Renal cortex interstitium (tissue), 11 donors: ENCODE data around the gene OSTC. TPM values are rescaled to one million over a fixed set of nuclear protein-coding genes. Genes with fewer than 3 reads are reported as not detected.
A peak's percentile ranks its signal among the peaks of the same experiment; 100 is the strongest.

Experiments used
- DNase-seq, 11 donors: peaks; one replicate each; pipeline ENCODE4 v3.0.0-alpha.2; 2013; ENCODE audit warnings: low read depth in 9 of 11, low spot score in 4 of 11; ENCODE audit errors: extremely low read depth in 1 of 11
- polyA plus RNA-seq, 3 donors: library from polyadenylated mRNA; unstranded; fragments of 120-200 nt; gene quantifications; one replicate each; pipeline ENCODE4 v1.2.1, GENCODE V29; 2013; ENCODE audit not compliant: insufficient read length in 3 of 3

The OSTC gene
- polyA plus RNA-seq, 3 donors, result 243 to 268 (median 245) TPM

DNA sequence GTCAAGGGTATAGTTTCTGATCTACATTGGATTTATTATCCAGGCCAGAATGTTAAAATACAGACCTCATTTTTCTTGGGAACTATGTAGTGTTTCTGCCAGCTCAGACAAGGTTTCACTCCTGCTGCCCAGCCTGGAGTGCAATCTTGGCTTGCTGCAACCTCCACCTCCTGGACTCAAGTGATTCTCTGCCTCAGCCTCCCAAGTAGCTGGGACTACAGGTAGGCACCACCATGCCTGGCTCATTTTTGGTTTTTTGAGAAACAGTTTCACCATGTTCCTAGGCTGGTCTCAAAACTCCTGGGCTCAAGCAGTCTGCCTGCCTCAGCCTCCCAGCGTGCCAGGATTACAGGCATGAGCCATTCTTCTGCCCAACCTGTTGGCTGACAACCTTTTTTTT is 24.3 kb upstream of the OSTC start:
- no peak for DNase-seq

DNA sequence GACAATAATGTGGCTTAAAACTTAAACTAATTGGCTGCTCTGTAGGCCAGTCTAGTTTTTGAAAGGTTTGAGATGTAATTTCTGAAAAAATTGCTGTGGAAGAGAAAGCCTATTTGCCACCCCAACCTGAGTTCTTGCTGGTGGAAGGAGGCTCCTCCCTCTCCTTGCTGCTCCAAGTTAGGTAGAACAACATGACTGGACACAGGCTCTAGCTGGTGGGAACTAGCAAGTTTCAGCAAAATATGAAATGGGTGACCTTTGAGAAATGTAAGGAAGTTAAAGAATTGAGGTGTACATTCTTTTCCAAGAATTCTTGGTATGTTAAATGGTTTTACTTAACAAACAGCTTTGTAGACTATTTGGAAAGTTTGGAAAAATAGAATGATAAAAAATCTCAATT is 22.0 kb upstream of the OSTC start:
- no peak for DNase-seq

DNA sequence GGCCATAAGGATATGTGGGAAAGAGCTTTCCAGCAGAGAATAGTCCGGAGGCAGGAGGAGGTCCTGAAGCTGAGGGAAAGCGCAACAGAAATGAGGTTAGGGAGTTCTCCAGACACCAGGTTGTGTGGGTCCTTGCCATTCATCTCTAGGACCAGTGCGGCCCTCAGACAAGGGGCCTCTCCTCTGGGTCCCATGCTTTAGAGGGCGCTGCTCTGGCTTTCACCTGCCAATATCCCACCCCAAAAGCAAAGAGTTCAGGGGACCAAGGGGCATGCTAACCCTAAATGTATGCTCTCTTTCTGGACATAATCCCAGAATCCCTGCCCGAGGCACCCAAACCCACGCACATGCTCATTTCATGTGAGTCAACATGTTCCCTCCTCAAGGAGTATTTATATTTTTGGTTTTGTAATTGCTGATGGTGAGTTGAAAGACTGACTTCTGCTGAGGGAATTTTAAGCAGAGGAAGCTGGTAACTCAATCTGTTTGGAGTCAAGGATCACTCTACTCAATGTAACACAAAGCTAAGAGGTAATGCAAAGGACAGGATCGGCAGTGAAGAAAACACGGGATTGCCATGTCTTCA is 15.2 kb upstream of the OSTC start:
- no peak for DNase-seq

DNA sequence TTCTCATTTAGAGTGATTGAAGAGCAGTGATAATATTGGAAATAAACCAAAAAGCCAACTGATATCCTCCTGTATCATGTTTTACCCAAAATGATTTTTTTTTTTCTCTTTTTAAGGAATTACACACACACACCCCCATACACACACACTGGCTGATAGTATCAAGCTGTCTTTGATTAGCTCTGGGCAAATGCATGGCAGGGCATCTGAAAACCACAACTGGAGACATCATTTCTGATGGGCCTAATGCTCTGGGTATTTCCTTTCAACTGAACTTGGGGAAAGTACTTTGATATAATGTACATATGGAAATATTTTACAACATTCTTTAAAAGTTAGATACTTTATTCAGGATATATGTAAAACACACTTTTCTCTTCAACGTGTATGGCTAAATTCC is 14.2 kb upstream of the OSTC start:
- no peak for DNase-seq

DNA sequence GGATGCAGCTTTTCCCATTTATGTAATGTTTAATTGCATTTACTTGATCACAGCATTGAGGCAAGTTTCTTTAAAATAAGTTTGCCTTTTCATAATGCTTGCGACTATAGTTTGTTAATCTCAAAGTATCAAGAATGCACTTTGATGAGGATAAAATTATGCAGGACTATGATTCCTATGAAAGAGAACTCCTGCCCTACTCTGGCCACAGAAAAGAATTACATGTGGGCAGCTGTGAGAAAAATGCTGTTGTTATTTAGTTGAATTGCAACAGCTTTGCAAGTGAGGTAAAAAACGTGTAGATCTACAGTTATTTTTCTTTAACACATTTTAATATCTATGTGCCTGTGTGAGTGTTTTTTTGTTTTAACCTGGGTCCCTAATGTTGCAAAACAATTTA is 12.5 kb upstream of the OSTC start:
- DNase-seq, result no peak

DNA sequence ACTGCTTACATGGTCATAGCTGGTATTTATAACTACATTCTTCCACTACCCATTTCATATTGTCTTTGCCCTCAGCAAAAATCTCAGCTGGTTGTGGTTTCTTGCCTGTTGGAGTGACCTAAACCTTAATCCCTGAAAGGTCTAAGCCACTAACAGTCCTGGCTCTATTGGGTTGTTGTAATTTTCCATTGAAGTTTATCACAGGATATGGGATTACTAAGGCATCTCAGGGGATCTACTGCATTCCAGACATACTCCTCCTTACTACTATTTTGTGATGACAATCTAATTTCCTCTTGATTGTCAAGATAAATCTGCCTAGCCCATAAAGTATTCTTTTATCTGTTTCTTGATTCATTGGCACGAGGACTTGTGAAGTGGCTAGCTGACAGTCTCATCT is 6.2 kb upstream of the OSTC start:
- DNase-seq, result no peak

DNA sequence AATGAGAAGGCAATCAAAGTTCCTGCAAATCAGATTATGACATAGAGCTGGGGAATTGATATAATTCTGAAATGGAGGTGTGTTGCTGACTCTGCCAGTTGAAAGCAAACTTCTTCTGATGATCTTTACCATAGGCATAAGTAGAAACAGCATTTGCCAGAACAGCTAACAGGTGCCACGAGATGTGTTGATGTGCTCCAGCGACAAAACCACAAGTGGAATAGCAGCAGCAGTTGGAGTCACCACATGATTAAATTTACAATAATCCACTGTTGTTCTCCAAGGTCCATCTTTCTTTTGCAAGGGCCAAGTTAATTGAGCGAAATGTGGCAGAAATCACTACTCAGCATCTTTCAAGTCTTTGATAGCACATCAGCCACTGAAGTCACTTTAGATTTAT is 3.7 kb upstream of the OSTC start:
- DNase-seq, result no peak

DNA sequence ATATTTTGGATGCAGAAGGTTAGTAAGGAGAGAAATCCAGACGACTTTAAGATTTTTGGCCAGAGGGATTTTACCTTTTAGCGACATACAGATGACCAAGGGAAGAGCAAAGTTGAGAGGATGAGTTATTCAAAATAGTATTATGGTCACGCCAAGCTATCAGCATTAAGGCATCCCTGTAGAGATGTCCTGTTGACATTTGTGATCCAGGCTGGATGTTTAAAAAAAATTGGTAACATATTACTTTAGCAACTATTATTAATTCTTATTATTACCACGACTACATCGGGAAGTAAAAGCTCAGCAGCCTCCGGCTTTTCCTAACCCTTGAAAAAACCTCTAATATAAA is 562 bp upstream of the OSTC start:
- DNase-seq, result no peak

DNA sequence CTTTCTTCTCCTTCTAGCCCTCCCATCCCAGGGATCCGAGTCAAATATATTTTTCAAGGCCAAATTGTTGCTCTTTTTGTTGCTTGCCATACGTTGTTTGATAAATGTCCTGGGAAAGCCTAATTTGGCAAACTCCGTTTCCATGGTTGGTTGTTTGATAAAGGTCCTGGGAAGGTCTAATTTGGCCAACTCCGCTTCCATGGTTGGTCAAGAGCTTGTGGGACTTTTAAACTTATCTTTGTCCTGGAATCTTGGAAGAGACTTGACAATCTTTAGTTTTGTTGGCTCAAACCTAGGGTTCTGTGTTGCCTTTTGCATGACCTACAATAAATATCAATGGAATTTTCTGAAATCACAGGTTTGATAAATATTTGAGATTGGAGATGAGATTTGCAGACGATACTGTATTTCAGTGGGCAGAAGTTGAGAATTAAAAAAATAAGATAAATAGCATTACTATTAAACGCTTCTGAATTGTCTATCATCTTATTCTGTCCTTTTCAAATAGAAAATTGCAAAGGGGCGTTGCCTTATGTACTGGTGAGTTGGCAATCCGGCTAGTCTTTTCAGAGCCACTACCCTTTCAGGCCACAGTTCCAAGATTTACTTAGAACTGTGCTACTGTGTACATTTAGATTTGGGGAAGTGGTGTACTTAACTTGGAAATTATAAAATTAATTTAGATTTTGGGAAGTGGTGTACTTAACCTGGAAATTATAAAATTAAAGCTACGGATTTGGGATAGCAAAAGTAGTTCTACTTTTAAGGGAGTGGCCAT is 804 bp downstream of the OSTC start:
- DNase-seq, result peak in 5 of 11 donors; percentile 0 to 23 (median 12)

DNA sequence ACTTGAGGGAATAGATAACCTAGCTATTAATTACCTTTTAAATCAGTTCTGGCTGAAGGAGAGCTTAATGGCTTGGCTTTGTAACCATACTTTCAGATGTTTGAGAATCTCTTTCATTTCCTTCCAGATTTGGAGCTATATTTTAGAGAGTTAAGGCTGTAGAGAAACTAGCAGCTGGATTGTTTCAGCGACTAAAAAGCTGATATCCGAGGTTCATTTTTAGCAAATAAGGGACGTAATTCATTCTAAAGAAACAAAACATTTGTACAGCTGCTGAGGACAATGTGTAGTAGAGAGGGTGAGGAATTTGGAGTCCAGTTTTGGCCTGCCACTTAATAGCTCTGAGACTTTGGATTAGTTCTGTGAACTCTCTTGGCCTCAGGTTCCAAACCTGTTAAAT is 12.2 kb downstream of the OSTC start:
- DNase-seq, result peak; percentile 33 to 78 (median 55)

DNA sequence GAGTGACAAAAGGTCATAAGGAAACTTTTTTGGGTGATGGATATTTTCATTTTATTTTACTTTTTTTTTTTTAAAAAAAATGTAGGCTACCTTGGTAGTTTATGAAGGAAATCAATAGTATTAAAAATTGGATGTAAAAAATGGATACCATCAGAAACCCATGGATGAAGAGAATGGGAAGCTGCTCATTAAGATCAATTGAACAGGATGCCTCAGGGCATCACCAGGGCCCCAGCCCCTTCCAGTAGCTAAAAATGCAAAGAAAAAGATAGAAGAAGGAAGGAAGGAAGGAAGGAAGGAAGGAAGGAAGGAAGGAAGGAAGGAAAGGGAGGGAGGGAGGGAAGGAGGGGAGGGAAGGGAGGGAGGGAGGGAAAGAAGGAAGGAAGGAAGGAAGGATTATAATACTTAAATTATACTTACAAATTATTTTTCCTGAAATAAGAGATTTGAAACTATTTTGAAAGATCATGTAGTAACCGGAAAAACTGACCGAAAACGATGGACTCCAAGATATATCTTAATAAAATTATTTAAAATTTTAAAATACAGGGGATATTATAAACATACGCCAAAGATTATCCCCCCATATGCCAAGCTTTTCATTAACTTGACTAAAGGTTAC is 24.1 kb downstream of the OSTC start:
- no peak for DNase-seq

DNA sequence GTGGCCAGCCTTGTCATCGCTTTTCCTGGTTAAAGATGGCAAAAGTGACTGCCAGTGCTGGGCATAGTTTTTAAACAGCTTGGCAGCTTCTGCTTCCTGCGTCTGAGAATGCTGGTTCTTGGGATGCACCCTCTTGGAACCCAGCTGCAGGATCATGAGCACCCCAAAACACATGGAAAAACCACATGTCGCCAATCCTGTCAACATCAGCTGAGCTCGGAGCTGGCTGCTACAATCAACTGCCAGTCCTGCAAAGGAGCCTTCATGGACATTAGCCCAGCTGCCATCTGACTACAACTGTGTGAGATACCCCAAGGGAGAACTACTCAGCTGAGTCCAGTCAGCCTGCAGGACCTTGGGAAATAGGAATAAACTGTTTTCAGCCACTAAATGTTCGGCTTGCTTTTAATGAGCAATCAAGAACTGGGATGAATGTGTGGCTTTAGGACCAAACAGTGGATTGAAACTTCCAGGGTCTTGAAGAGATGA is 31.0 kb downstream of the OSTC start:
- DNase-seq, result no peak

DNA sequence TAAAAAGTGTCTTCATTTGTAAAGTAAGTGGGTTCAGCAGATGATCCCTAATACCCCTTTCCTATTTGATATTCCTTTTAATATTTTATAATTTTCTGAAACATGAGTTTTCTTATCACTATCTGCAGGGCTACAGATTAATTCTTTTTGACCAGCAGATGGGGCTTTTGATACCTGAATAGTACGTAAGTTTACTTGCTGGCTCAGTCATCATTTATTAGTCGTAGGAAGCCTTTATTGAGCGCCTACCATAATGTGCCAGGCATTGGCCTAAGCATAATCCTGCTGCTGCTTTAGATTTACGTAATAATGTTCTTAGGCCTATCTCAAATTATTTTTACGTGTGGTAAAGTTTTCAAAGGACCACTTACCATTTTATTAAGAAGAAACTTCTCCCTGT is 33.1 kb downstream of the OSTC start:
- DNase-seq, result peak in 2 of 11 donors; percentile 4 to 9

DNA sequence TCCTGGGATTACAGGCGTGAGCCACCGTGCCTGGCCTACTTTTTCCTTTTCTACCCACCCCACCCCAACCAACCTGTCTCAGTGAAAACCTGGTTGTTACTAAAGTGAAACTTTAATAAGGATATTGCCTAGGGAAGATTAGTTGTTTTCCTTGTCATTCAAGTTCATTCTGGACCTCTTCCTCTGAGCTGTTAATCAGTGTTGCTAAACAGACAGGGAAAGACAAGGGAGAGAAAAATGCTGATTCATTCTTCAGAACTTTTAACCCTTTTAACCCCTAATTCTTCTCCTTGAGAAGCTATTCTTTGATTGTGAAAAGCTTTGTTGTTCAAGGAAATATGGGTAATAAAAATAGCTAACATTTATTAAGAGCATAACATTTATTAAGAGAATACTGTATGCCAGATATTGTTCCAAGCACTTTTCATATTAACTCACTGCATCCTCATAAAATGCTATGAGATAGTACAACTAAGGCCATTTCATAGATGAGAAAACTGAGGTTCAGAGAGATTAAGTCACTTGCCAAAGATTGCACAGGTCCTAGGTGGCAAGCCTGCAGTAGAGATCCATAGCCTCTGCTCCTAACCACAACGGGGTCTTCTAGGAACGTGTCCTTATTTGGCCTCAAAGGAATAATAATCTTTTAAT is 34.8 kb downstream of the OSTC start:
- no peak for DNase-seq

DNA sequence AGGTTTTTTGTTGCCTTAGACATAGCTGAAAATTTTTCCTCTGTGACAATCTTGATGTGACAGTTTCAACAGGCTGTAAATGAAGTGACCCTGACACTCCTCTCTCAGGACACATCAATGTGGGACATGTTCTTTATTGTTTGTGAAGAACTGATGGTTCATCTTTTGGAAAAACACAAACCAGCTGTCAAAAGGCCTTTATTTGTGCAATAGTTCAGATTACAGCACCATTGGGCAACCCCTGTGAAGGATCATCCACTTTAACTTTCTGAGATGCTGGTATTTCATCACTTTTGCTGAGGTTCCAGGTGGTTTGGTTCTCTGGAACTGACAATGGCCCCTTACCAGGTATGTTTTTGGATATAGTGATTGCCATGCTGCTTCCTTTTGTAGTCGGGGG is 40.3 kb downstream of the OSTC start:
- DNase-seq, result no peak

DNA sequence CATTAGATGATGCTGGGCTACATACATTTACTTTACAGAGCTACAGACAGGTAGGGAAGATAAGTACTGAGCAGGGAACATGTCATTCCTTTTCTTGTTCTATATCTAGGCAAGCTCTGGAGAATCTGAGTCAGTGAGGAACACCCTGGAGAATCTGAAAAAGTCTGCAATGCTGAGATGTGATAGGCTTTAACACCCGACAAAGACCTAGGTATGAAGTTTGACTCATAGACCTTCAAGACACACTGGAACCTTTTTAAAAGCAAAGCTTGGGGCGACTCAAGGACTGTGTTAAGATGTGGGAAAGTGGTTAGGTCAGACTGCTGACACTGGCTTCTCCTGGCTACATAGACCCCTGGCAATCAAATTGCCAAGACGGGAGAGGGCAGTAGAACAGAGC is 42.8 kb downstream of the OSTC start:
- DNase-seq, result no peak

DNA sequence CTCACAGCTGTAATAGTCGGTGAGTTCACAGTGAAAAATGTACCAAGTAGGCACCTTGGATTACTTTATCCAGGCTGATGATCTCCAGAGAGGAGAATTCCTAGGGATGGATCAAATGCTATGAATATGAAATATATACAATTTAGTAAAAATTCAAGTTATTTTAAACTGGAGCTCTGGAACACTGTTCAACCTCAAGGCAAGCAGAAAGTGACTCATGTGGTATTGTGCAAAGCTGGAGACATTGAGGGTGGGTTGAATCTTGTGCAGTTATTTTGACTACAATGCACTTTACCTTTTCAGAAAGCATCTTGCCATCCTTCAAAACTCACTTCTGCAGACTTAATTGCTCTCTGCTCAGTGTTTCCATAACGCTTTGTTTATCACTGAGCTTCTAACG is 43.4 kb downstream of the OSTC start:
- no peak for DNase-seq

DNA sequence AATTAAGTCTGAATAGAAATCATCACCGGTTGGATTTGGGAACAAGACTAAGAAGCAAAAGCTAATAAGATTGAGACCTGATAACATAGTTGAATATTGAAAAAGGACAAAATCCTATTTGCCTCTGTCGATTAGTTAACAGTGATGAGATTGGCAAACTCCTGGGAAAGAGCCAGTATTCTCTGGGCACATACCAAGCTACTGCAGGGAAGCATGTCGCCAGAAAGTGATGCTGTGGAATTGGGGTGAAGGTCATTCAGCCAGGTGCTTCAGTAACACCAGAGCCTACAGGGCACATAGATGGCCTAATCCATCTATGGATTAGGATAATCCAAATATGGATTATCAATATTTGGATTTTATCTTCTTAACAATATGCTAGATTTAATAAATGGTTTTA is 44.0 kb downstream of the OSTC start:
- no peak for DNase-seq

DNA sequence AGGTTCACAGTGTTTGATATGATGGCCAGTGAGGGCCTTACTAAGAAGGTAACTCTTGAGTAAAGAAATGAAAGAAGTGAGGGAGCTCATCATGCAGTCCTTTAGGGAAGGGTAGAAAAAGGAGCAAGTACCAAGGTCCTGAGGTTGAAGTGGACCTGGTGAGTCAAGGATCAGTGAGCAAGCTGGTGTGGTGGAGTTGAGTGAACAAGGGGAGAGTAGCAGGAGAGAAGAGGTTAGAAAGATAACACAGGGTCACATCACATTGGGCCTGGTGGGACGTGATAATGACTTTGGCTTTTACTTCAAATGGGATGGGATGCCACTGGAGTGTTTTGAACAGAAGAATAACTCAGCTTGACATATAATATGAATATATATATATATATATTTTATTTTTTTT is 44.7 kb downstream of the OSTC start:
- DNase-seq, result no peak

DNA sequence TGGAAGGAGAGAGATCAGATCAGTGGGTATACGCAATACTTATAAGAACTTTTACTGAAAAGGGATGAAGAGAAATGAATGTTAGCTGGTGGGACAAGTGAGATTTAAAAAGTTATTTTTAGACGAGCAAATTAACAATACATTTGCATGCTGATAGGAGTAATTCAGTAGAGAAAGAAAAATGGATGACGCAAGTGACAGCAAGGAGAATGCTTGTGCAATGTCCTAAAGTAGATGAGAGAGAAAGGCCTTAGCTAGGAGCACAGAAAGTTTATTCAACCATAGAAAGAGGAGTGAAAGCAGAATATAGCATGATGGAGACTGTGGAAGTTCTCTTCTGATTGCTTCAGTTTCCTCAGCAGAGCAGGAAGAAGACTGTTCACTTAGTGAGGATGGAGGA is 45.8 kb downstream of the OSTC start:
- DNase-seq, result no peak
